ENCODE data around the gene DRC7. TPM values are rescaled to one million over a fixed set of nuclear protein-coding genes. Genes with fewer than 3 reads are reported as not detected.
A peak's percentile ranks its signal among the peaks of the same experiment; 100 is the strongest.

The DRC7 gene
- total and polyA plus RNA-seq, 4 donors: 0.06 to 1.8 (median 0.08) TPM; not detected in 1

DNA sequence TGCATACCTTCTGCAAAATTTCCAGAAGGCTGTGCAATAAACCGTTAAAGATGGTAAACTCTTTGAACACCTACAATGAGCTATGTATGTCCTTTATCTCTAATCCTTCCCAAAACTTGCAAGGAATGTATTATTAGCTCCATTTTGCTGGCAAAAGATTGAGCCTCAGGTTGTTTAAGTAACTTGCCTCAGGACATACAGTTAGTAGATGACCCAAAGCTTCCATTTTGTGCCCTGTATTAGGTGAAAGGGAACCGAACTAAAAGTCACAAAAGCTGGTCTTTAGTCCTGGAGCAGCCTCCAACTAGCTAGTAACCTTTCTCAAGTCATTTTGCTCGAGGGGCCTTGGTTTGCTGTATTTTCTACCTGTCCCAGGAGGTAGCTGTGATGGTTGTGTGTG, 22.2 kb upstream of the DRC7 start:
- no peak for TF ChIP-seq SP1 (IDR thresholded peaks at IDR 0.05)
- Histone ChIP-seq H3K9ac (ENCODE audit: low read depth in 1 of 2, low read length in 2 of 2) (no peak overlapping the region), H3K27ac (ENCODE audit: low read depth in 1 of 2, low read length in 2 of 2) (no peak overlapping the region), H3K9me3 (ENCODE audit: control insufficient read depth in 4 of 4, low read length in 3 of 4) (no peaks in the 10 kb centered on the region), H3K36me3 (ENCODE audit: control insufficient read depth in 4 of 4, insufficient read depth in 3 of 4, low read depth in 1 of 4, low read length in 3 of 4) (no peaks in the 10 kb centered on the region), H3K4me1 (ENCODE audit: control insufficient read depth in 4 of 4, insufficient read depth in 4 of 4, low read length in 3 of 4) (peaks cover 2 to 19% (median 13%) of the 10 kb centered on the region in 4 donors), H3K27me3 (ENCODE audit: control insufficient read depth in 4 of 4, insufficient read depth in 4 of 4, low read length in 3 of 4) (no peaks in the 10 kb centered on the region), H3K4me3 (ENCODE audit: low read depth in 1 of 3, low read length in 3 of 3) (no peak overlapping the region)
- 81% methylated on average over 3 of the region's 3 CpGs for WGBS
- DNase-seq (ENCODE audit: low spot score): no peak

DNA sequence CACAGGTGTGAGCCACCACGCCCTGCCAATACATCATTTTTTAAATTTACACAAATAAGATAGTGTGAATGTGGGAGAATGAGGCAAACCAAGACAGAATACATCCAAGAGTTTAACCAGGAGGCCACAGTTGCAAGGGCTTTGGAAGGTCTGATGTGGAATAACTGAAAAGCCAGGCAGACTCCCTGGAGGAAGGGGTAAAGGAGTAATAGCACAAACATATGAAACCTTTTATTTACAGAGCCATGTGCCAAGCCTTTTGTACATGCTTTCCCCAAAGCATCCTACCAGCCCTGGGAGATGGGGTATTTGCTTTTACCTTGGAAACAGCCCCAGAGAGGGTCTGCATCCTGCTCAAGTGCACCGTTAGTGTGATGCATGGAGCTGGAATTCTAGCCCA, 21.8 kb upstream of the DRC7 start:
- peaks cover 3 to 19% (median 12%) of the 10 kb centered on the region in 4 donors for H3K4me1 ChIP-seq (ENCODE audit: control insufficient read depth in 4 of 4, insufficient read depth in 4 of 4, low read length in 3 of 4)
- 94% methylated on average over 2 of the region's 2 CpGs for WGBS

GRCh38 chr16:57675741-57676551, 18.7 kb upstream of the DRC7 start:
- H3K9ac ChIP-seq (ENCODE audit: low read depth in 1 of 2, low read length in 2 of 2): no peak overlapping the region
- peaks cover 5 to 27% (median 15%) of the 10 kb centered on the region in 4 donors for H3K4me1 ChIP-seq (ENCODE audit: control insufficient read depth in 4 of 4, insufficient read depth in 4 of 4, low read length in 3 of 4)
- no peak overlapping the region for H3K4me3 ChIP-seq (ENCODE audit: low read depth in 1 of 3, low read length in 3 of 3)
- H3K27me3 ChIP-seq (ENCODE audit: control insufficient read depth in 4 of 4, insufficient read depth in 4 of 4, low read length in 3 of 4): no peaks in the 10 kb centered on the region
- 68% methylated on average over 12 of the region's 12 CpGs for WGBS
- no peak for DNase-seq (ENCODE audit: low spot score)
- no peaks in the 10 kb centered on the region for H3K36me3 ChIP-seq (ENCODE audit: control insufficient read depth in 4 of 4, insufficient read depth in 3 of 4, low read depth in 1 of 4, low read length in 3 of 4)
- H3K27ac ChIP-seq (ENCODE audit: low read depth in 1 of 2, low read length in 2 of 2): no peak overlapping the region
- H3K9me3 ChIP-seq (ENCODE audit: control insufficient read depth in 4 of 4, low read length in 3 of 4): no peaks in the 10 kb centered on the region
- TF ChIP-seq ATF3 (IDR thresholded peaks at IDR 0.05): peak; percentile 71
- TF ChIP-seq JUND (IDR thresholded peaks at IDR 0.05): peak in 1 of 2 donors; percentile 14
- TF ChIP-seq HNF4G (IDR thresholded peaks at IDR 0.05): no peak
- TF ChIP-seq YY1 (IDR thresholded peaks at IDR 0.05): peak; percentile 43
- TF ChIP-seq HNF4A (conservative IDR thresholded peaks at IDR 0.05): peak; percentile 27 to 40
- peak; percentile 23 for TF ChIP-seq FOXA2 (IDR thresholded peaks at IDR 0.05)
- TF ChIP-seq NR2F2 (IDR thresholded peaks at IDR 0.05): no peak
- peak; percentile 49 for TF ChIP-seq SP1 (IDR thresholded peaks at IDR 0.05)
- TF ChIP-seq, protein P1, sequence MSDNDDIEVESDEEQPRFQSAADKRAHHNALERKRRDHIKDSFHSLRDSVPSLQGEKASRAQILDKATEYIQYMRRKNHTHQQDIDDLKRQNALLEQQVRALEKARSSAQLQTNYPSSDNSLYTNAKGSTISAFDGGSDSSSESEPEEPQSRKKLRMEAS (IDR thresholded peaks at IDR 0.05): peak; percentile 22
- TF ChIP-seq RXRA (IDR thresholded peaks at IDR 0.05): peak in 1 of 2 donors; percentile 53
- peak; percentile 10 for TF ChIP-seq FOXA1 (IDR thresholded peaks at IDR 0.05)
- peak in 1 of 2 donors; percentile 13 for TF ChIP-seq RAD21 (IDR thresholded peaks at IDR 0.05)
- no peak for TF ChIP-seq EGR1 (IDR thresholded peaks at IDR 0.05; ENCODE audit: low read depth in 2 of 2)
- TF ChIP-seq ZBTB33 (IDR thresholded peaks at IDR 0.05): no peak

More for the DNA sequence above, 21.8 kb upstream of the DRC7 start:
- Histone ChIP-seq H3K4me3 (ENCODE audit: low read depth in 1 of 3, low read length in 3 of 3) (no peak overlapping the region), H3K27me3 (ENCODE audit: control insufficient read depth in 4 of 4, insufficient read depth in 4 of 4, low read length in 3 of 4) (no peaks in the 10 kb centered on the region), H3K27ac (ENCODE audit: low read depth in 1 of 2, low read length in 2 of 2) (no peak overlapping the region), H3K9ac (ENCODE audit: low read depth in 1 of 2, low read length in 2 of 2) (no peak overlapping the region), H3K36me3 (ENCODE audit: control insufficient read depth in 4 of 4, insufficient read depth in 3 of 4, low read depth in 1 of 4, low read length in 3 of 4) (no peaks in the 10 kb centered on the region), H3K9me3 (ENCODE audit: control insufficient read depth in 4 of 4, low read length in 3 of 4) (no peaks in the 10 kb centered on the region)
- TF ChIP-seq YY1 (IDR thresholded peaks at IDR 0.05) (no peak), RAD21 (IDR thresholded peaks at IDR 0.05) (no peak), HNF4A (conservative IDR thresholded peaks at IDR 0.05) (no peak), GABPA (IDR thresholded peaks at IDR 0.05 in 1 of 2, conservative IDR thresholded peaks at IDR 0.05 in 1 of 2) (no peak), FOXA2 (IDR thresholded peaks at IDR 0.05) (no peak), JUND (IDR thresholded peaks at IDR 0.05) (no peak), NR2F2 (IDR thresholded peaks at IDR 0.05) (no peak), TAF1 (conservative IDR thresholded peaks at IDR 0.05) (no peak)
- TF ChIP-seq, protein P1 (IDR thresholded peaks at IDR 0.05): no peak
- TF ChIP-seq, protein P2, sequence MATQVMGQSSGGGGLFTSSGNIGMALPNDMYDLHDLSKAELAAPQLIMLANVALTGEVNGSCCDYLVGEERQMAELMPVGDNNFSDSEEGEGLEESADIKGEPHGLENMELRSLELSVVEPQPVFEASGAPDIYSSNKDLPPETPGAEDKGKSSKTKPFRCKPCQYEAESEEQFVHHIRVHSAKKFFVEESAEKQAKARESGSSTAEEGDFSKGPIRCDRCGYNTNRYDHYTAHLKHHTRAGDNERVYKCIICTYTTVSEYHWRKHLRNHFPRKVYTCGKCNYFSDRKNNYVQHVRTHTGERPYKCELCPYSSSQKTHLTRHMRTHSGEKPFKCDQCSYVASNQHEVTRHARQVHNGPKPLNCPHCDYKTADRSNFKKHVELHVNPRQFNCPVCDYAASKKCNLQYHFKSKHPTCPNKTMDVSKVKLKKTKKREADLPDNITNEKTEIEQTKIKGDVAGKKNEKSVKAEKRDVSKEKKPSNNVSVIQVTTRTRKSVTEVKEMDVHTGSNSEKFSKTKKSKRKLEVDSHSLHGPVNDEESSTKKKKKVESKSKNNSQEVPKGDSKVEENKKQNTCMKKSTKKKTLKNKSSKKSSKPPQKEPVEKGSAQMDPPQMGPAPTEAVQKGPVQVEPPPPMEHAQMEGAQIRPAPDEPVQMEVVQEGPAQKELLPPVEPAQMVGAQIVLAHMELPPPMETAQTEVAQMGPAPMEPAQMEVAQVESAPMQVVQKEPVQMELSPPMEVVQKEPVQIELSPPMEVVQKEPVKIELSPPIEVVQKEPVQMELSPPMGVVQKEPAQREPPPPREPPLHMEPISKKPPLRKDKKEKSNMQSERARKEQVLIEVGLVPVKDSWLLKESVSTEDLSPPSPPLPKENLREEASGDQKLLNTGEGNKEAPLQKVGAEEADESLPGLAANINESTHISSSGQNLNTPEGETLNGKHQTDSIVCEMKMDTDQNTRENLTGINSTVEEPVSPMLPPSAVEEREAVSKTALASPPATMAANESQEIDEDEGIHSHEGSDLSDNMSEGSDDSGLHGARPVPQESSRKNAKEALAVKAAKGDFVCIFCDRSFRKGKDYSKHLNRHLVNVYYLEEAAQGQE (IDR thresholded peaks at IDR 0.05): no peak
- no peak for DNase-seq (ENCODE audit: low spot score)
